ENCODE results near the gene XYLT2.
"Not testable (repeated sequence)": the region's sequence is repeated elsewhere in the genome, so short reads cannot be mapped to it uniquely, and the experiment has no call there.

The XYLT2 gene

DNA sequence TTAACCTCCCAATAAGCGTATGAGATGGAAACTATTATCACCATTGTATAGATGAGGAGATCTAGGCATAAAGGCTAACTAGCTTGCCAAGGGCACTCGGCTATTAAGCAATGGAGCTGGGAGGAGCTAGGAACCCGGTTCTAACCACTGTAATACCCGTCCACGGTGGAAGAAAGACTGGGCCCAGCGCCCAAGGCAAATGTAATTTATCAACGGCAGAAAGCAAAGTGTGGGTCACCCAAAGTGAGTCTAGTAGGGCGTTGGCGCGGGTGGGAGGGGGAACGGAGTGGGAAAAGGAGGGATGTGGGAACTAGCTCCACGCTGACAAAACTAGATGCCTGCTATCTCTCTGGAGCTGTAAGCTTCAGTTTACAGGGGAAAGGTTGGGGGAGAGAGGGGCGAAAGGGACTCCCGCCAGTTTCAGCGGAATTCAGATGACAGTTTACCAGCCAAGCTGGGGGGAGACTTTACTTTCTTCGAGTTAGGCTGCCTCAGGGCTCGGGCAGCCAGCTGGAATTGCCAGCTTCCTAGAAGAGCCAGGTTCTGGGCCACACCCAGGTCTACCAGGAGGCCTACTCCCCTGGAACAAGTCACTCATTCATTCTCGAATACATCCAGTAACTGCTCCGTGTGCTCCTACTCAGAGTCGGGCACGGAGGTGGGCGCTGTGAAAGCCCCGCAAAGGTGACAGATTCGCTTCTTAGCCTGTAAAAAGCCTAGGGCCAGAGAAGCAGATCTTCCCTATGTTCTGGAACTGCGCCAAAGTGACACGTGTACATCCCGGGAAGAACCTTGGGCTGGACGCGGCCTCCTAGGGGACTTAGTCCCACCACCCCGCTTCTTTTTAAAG, 50.6 kb downstream of the XYLT2 start:
- Histone ChIP-seq H3K27ac (ENCODE audit: low read length) (no peak overlapping the region), H3K27me3 (ENCODE audit: control insufficient read depth in 1 of 2, insufficient read depth in 2 of 2, low read length in 2 of 2) (no peaks in the 10 kb centered on the region), H3K9ac (ENCODE audit: low read length in 2 of 2) (peak overlapping the region; percentile 90 to 94), H3K9me3 (ENCODE audit: control insufficient read depth in 2 of 2, low read length in 2 of 2) (no peaks in the 10 kb centered on the region), H3K4me1 (ENCODE audit: control insufficient read depth, insufficient read depth, low read length) (peaks cover 21% of the 10 kb centered on the region), H3K4me3 (ENCODE audit: low read length in 2 of 2) (peak overlapping the region; percentile 95 to 96), H3K36me3 (ENCODE audit: control insufficient read depth in 2 of 2, insufficient read depth in 2 of 2, low read length in 2 of 2) (peaks cover 30 to 32% of the 10 kb centered on the region in 2 donors)

DNA sequence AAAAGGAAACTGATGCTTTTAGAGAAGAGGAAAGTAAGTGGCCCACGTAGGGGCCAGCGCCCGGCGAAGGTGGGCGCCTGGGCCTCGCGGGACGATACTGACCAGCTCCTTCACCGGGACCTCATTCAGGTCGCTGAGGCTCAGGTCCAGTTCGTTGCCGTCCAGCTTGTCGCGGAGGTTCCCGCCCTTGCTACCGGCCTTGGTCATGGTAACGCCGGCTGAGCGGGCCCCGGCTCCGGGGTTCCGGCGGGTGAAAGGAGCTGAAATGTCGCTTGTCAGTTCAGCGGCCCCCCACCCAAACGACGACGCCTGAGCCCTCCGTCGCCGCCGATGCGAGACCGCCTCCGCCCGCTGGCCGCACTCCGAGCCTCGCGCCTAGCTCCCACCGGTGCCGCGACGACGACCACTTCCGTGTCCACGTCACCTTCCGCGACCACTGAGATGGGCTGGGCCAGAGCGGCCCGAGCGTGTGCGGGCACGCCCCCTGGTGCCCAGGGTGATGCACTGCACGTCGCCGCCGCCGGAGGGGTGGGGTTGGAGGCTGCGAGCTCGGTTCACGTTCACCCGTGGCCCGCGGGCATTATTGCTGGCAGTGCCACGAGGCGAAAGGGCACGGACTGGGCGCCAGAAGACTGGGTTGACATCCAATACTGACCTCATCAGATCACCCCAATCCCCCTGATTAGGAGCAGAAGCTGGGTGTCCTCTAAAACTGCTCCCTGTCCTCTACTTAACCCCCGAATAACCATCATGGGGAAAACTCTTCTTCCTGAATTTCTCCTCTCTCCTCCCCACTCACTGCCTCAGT, 51.4 kb downstream of the XYLT2 start, which contains the start of gene LRRC59:
Gene LRRC59, minus strand, starts transcription at position 413 of the 808 bp plus-strand sequence. Its CDS starts 206 bp downstream, at position 207.
- Histone ChIP-seq H3K9ac (ENCODE audit: low read length in 2 of 2) (peak within 1 kb of the TSS; percentile 90 to 94), H3K4me3 (ENCODE audit: low read length in 2 of 2) (peak within 1 kb of the TSS; percentile 95 to 96), H3K27me3 (ENCODE audit: control insufficient read depth in 1 of 2, insufficient read depth in 2 of 2, low read length in 2 of 2) (no peaks in the 10 kb centered on the region), H3K27ac (ENCODE audit: low read length) (peak within 1 kb of the TSS; percentile 41), H3K36me3 (ENCODE audit: control insufficient read depth in 2 of 2, insufficient read depth in 2 of 2, low read length in 2 of 2) (peaks cover 22 to 26% of the 10 kb centered on the region in 2 donors), H3K4me1 (ENCODE audit: control insufficient read depth, insufficient read depth, low read length) (peaks cover 21% of the 10 kb centered on the region), H3K9me3 (ENCODE audit: control insufficient read depth in 2 of 2, low read length in 2 of 2) (no peaks in the 10 kb centered on the region)

DNA sequence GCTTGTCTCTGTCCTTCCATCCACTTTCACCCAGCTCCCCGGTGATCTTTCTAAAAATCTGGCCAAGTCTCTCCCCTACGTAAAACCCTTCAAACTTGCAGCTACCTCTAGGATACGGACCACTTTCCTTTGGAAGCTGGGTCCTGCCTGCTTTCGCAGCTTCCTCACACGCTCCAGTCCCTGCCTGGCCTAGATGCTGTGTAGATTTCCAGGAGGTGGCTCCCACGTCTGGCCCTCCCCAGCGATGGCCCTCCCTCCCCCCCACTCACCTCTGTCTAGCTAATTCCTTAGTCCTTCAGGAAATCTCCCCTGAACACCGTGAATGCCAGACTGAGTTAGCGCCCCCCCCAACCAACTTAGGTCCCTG, 52.0 kb downstream of the XYLT2 start:
- peak overlapping the region; percentile 60 to 94 for H3K9ac ChIP-seq (ENCODE audit: low read length in 2 of 2)
- peak overlapping the region; percentile 95 to 96 for H3K4me3 ChIP-seq (ENCODE audit: low read length in 2 of 2)
- H3K9me3 ChIP-seq (ENCODE audit: control insufficient read depth in 2 of 2, low read length in 2 of 2), result no peaks in the 10 kb centered on the region

DNA sequence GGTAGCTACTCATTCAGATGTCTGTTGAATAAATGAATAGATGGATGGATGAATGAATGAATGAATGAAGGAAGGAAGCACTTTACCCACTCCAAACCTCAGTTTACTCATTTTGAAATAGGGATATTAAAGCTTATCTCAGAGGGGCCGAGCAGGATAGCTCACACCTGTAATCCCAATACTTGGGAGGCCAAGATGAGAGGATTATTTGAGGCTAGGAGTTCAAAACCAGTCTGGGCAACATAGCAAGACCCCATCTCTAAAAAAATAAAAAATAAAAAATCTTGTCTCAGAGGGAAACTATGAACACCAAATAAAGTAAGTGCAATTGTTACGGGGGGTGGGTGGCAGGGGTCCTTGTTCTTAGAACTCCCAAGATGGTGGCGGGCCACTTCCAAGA, 52.7 kb downstream of the XYLT2 start:
- H3K27me3 ChIP-seq (ENCODE audit: control insufficient read depth in 1 of 2, insufficient read depth in 2 of 2, low read length in 2 of 2), result not testable (repeated sequence)

More for the DNA sequence above, 52.0 kb downstream of the XYLT2 start:
- peaks cover 21% of the 10 kb centered on the region for H3K4me1 ChIP-seq (ENCODE audit: control insufficient read depth, insufficient read depth, low read length)
- H3K27ac ChIP-seq (ENCODE audit: low read length), result no peak overlapping the region
- no peaks in the 10 kb centered on the region for H3K27me3 ChIP-seq (ENCODE audit: control insufficient read depth in 1 of 2, insufficient read depth in 2 of 2, low read length in 2 of 2)
- H3K36me3 ChIP-seq (ENCODE audit: control insufficient read depth in 2 of 2, insufficient read depth in 2 of 2, low read length in 2 of 2), result peaks cover 16 to 20% of the 10 kb centered on the region in 2 donors

DNA sequence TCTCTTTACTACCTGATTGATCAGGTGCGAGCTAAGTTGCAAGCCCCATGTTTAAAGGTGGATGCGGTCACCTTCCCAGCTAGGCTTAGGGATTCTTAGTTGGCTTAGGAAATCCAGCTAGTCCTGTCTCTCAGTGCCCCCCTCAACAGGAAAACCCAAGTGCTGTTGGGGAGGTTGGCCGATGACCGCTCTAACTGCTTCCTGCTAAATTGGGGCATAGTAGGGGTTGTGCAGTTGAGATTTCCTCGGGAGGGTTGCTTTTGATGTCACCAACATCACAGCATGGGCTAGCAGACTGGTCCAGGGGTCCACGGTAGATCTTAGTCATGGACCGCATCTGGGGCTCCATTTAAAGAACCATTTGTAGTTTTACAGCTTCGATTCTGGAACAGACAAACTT, 53.7 kb downstream of the XYLT2 start:
- H3K27me3 ChIP-seq (ENCODE audit: control insufficient read depth in 1 of 2, insufficient read depth in 2 of 2, low read length in 2 of 2); H3K9me3 ChIP-seq (ENCODE audit: control insufficient read depth in 2 of 2, low read length in 2 of 2); H3K4me3 ChIP-seq (ENCODE audit: low read length in 2 of 2); H3K9ac ChIP-seq (ENCODE audit: low read length in 2 of 2); H3K36me3 ChIP-seq (ENCODE audit: control insufficient read depth in 2 of 2, insufficient read depth in 2 of 2, low read length in 2 of 2); H3K27ac ChIP-seq (ENCODE audit: low read length): not testable (repeated sequence)
- peaks cover 21% of the 10 kb centered on the region for H3K4me1 ChIP-seq (ENCODE audit: control insufficient read depth, insufficient read depth, low read length)

More for the DNA sequence above, 52.7 kb downstream of the XYLT2 start:
- peaks cover 9 to 13% of the 10 kb centered on the region in 2 donors for H3K36me3 ChIP-seq (ENCODE audit: control insufficient read depth in 2 of 2, insufficient read depth in 2 of 2, low read length in 2 of 2)
- H3K4me1 ChIP-seq (ENCODE audit: control insufficient read depth, insufficient read depth, low read length), result peaks cover 21% of the 10 kb centered on the region
- not testable (repeated sequence) for H3K4me3 ChIP-seq (ENCODE audit: low read length in 2 of 2); H3K27ac ChIP-seq (ENCODE audit: low read length); H3K9ac ChIP-seq (ENCODE audit: low read length in 2 of 2); H3K9me3 ChIP-seq (ENCODE audit: control insufficient read depth in 2 of 2, low read length in 2 of 2)

DNA sequence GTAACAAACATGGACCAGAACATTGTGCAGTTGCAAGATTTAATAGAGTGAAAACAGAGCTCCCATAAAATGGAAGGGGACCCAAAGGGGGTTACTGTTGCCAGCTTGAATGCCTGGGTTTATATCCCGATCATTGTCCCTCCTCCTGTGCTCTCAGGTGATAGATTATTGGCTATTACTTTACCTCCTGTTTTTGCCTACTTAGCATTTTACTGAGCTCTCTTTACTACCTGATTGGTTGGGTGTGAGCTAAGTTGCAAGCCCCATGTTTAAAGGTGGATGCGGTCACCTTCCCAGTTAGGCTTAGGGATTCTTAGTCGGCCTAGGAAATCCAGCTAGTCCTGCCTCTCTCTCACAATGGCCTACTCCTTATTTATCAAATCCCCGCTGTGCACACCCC, 59.4 kb downstream of the XYLT2 start:
- not testable (repeated sequence) for H3K4me1 ChIP-seq (ENCODE audit: control insufficient read depth, insufficient read depth, low read length); H3K27ac ChIP-seq (ENCODE audit: low read length); H3K27me3 ChIP-seq (ENCODE audit: control insufficient read depth in 1 of 2, insufficient read depth in 2 of 2, low read length in 2 of 2); H3K9ac ChIP-seq (ENCODE audit: low read length in 2 of 2); H3K4me3 ChIP-seq (ENCODE audit: low read length in 2 of 2); H3K36me3 ChIP-seq (ENCODE audit: control insufficient read depth in 2 of 2, insufficient read depth in 2 of 2, low read length in 2 of 2); H3K9me3 ChIP-seq (ENCODE audit: control insufficient read depth in 2 of 2, low read length in 2 of 2)

DNA sequence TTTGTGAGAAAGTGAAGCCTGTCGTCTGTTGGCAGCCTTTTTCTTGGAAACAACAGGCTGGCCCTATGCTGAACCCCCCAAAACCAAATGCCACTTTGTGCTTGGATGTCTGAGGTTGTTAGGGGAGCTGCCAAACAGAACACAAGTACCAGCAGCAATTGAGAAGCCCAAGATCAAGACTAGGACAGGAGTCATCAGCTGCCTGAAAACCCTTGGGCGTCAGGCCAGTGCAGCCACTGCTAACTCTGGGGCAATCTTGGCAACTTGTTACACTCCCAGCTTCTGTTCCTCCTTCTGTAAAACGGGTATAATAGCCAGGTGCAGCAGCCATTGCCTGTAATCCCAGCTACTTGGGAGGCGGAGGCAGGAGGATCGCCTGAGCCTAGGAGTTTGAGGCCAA, 60.7 kb downstream of the XYLT2 start:
- H3K4me3 ChIP-seq (ENCODE audit: low read length in 2 of 2), result no peak overlapping the region

DNA sequence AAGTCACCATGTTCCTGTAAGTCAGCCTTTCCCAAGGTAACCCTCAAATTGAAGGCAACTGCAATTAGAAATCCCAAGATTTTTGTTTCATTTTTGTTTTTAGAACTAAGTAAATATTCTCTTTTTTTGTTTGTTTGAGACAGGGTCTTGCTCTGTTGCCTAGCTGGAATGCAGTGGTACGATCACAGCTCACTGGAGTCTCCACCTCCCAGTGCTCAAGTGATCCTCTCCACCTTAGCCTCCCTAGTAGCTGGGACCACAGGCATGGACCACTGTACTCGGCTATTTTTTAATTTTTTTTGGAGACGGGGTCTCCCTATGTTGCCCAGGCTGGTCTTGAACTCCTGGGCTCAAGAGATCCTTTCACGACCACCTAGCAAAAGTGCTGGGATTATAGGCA, 62.0 kb downstream of the XYLT2 start:
- peaks cover 3 to 8% of the 10 kb centered on the region in 2 donors for H3K27me3 ChIP-seq (ENCODE audit: control insufficient read depth in 1 of 2, insufficient read depth in 2 of 2, low read length in 2 of 2)
- no peak overlapping the region for H3K27ac ChIP-seq (ENCODE audit: low read length)
- H3K9me3 ChIP-seq (ENCODE audit: control insufficient read depth in 2 of 2, low read length in 2 of 2), result no peaks in the 10 kb centered on the region

More for the DNA sequence above, 60.7 kb downstream of the XYLT2 start:
- Histone ChIP-seq H3K27ac (ENCODE audit: low read length) (no peak overlapping the region), H3K27me3 (ENCODE audit: control insufficient read depth in 1 of 2, insufficient read depth in 2 of 2, low read length in 2 of 2) (peaks cover 3 to 8% of the 10 kb centered on the region in 2 donors), H3K9ac (ENCODE audit: low read length in 2 of 2) (no peak overlapping the region), H3K9me3 (ENCODE audit: control insufficient read depth in 2 of 2, low read length in 2 of 2) (no peaks in the 10 kb centered on the region), H3K4me1 (ENCODE audit: control insufficient read depth, insufficient read depth, low read length) (no peaks in the 10 kb centered on the region), H3K36me3 (ENCODE audit: control insufficient read depth in 2 of 2, insufficient read depth in 2 of 2, low read length in 2 of 2) (no peaks in the 10 kb centered on the region)

More for the DNA sequence above, 62.0 kb downstream of the XYLT2 start:
- no peaks in the 10 kb centered on the region for H3K4me1 ChIP-seq (ENCODE audit: control insufficient read depth, insufficient read depth, low read length)
- no peaks in the 10 kb centered on the region for H3K36me3 ChIP-seq (ENCODE audit: control insufficient read depth in 2 of 2, insufficient read depth in 2 of 2, low read length in 2 of 2)
- no peak overlapping the region for H3K4me3 ChIP-seq (ENCODE audit: low read length in 2 of 2)
- H3K9ac ChIP-seq (ENCODE audit: low read length in 2 of 2), result no peak overlapping the region

Measured in stomach smooth muscle (tissue), 2 donors.